Measurements from ENCODE around the gene OSBPL5.

The OSBPL5 gene

DNA sequence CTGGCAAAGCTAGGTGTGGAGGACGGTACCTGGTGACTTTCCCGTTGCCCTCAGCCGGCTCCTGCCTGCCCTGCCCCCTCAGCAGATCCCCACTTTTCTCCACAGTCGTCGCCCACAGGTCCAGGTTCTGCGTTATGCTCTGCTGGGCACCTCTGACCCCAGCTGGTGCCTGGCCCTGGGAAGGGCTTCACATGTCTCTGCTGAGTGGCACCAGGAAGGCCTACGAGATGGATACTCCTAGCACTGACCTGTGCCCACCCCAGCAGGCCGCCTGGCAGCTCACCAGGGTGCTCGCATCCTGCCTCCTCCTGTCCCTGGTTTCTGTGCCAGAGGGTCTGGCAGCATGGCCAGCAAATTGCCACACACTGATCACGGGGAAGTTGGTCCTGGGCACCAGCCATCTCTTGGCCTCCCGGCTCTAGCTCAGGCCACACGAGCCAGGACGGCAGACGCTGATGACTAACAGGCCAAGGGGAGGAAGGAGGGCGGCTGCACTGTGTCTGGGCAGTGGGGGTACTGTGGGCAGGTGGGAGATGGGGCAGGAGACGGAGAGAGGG is 121.7 kb downstream of the OSBPL5 start:
- no peak overlapping the region for H3K27ac ChIP-seq
- no peak for TF ChIP-seq ZFX (IDR thresholded peaks at IDR 0.05; ENCODE audit: borderline replicate concordance)
- TF ChIP-seq, protein P1, sequence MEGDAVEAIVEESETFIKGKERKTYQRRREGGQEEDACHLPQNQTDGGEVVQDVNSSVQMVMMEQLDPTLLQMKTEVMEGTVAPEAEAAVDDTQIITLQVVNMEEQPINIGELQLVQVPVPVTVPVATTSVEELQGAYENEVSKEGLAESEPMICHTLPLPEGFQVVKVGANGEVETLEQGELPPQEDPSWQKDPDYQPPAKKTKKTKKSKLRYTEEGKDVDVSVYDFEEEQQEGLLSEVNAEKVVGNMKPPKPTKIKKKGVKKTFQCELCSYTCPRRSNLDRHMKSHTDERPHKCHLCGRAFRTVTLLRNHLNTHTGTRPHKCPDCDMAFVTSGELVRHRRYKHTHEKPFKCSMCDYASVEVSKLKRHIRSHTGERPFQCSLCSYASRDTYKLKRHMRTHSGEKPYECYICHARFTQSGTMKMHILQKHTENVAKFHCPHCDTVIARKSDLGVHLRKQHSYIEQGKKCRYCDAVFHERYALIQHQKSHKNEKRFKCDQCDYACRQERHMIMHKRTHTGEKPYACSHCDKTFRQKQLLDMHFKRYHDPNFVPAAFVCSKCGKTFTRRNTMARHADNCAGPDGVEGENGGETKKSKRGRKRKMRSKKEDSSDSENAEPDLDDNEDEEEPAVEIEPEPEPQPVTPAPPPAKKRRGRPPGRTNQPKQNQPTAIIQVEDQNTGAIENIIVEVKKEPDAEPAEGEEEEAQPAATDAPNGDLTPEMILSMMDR (IDR thresholded peaks at IDR 0.05): no peak

DNA sequence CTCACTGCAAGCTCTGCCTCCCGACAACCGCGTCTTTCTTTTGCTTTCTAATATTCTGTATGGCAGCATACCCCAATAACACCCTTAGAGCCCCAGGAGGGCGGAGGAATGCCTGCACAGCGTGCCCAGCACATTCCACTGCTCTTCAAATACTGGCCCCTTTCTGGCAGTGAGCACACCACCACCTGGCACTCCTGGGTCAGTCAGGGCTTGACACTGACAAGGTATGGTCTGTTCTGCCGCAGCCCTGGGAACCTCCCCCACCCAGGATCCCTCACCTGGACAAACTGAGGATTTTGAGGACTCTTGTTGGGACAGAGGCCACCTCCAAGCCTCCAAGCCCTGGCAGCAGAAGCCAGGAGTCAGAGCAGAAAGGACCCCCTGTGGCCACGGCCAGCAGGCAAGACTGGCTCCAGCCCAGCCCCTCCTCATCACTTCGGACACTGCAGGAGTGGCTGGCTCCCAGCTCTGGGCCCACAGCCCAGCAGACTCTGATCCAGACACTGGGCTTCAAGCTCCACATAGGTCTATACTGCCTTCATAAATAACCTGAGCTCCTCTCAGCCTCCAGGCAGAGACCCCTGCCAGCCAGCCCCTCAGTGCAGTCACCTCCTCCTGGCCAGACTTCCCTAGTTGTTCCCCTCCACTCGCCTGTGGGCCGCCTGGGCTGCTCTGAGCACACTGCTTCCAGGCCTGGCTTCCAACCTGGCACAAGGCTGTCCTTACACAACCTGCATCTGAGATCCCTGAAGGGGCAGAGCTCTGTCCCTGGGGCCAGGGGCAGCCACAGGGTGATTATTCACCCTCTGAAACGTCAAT is 122.4 kb downstream of the OSBPL5 start:
- no peak overlapping the region for H3K27ac ChIP-seq
- TF ChIP-seq ZFX (IDR thresholded peaks at IDR 0.05; ENCODE audit: borderline replicate concordance): no peak
- TF ChIP-seq, protein P1 (IDR thresholded peaks at IDR 0.05): no peak

DNA sequence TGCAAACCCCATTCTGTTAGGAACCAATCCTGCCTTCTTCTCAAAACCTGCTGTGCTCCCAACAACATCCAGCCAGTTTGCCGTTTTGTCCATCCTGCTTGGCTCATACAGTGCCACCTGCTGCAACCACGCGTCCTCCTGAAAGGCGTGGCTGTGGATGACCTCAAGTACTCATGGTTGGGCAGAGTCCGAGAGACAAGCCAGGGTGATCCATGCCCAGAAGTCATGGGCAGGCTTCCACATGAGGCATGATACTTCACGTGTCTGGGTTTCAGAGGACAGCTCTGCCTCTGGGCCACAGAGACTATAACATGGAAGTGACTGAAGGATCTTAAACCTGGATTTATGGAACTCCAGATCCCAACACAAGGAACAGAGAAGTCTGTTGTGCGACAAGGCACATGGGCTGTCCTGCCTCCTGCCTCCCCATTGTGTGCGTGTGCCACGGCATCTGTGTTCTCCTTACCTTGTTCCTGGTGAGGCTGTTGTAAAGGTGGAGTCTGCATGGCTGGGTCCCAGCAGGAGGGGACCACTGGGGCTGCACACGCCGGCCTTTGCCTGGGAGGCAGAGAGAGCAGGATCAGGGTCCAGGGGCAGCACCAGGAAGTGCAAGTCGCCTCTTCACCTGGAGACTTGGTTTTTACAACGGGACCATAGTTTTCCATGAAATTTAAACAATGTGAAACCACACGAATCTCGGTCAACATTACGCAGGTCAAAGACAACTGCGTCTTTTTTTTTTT is 123.2 kb downstream of the OSBPL5 start:
- no peak overlapping the region for H3K27ac ChIP-seq
- no peak for TF ChIP-seq ZFX (IDR thresholded peaks at IDR 0.05; ENCODE audit: borderline replicate concordance)
- TF ChIP-seq, protein P1 (IDR thresholded peaks at IDR 0.05): no peak

DNA sequence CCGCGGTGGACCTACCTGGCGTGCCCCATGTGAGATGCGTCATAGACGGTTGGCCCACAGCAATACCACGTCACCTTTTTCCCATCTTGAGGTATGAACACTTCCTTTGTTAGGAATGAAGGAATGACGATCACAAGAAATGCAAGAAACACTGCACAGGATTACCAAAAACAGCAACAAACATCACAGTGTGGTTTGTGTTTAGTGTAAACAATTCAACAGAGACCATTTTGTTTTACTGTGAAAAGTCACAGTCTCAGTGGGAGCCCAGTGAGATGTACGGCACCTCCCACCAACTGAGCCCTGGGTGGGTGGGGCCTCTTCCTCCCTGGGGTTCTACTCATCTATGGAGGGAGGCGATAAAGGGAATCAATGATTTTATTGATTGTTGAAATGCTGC is 124.2 kb downstream of the OSBPL5 start:
- no peak for TF ChIP-seq ZFX (IDR thresholded peaks at IDR 0.05; ENCODE audit: borderline replicate concordance)
- TF ChIP-seq, protein P1 (IDR thresholded peaks at IDR 0.05): no peak
- H3K27ac ChIP-seq: no peak overlapping the region

DNA sequence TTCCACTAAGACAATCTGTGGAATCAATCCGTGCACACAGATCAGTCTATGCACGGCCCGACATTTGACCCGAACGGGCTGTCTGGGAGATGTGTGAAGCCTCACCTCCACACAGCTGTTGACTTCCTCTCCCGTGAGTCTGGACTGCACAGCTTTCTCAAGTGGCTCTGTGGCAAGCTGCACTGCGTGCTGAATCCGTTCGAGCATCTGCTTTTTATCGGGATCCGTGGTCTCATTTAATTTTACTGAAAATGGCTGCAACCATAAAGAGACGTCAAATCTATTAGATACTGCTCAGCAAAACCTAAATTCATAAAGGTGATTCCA is 127.2 kb downstream of the OSBPL5 start:
- no peak overlapping the region for H3K27ac ChIP-seq
- TF ChIP-seq, protein P1 (IDR thresholded peaks at IDR 0.05): no peak
- no peak for TF ChIP-seq ZFX (IDR thresholded peaks at IDR 0.05; ENCODE audit: borderline replicate concordance)
